Fibroblast of gingiva (primary cell): ENCODE results near the gene NCCRP1.
"Not testable (repeated sequence)": the region's sequence is repeated elsewhere in the genome, so short reads cannot be mapped to it uniquely, and the experiment has no call there.

Experiments used
- DNase-seq: peaks from one replicate; pipeline ENCODE4 v3.0.0-alpha.2; 2011; ENCODE audit warnings: low read depth

NCCRP1 gene

GRCh38 chr19:39208175-39208795, 11.5 kb downstream of the NCCRP1 start:
- no peak for DNase-seq

- DNase-seq: no peak
Measured at GRCh38 chr19:39209196-39209595, 12.4 kb downstream of the NCCRP1 start.

- DNase-seq: no peak
Measured at GRCh38 chr19:39211731-39212374, 15.1 kb downstream of the NCCRP1 start.

- no peak for DNase-seq
Measured at GRCh38 chr19:39212375-39212742, 15.6 kb downstream of the NCCRP1 start.

- not testable (repeated sequence) for DNase-seq
Measured at GRCh38 chr19:39215323-39215722, 18.6 kb downstream of the NCCRP1 start.

GRCh38 chr19:39217094-39217493, 20.3 kb downstream of the NCCRP1 start:
- DNase-seq: no peak

GRCh38 chr19:39218230-39219007, 21.7 kb downstream of the NCCRP1 start:
- DNase-seq: no peak

GRCh38 chr19:39219108-39219507, 22.3 kb downstream of the NCCRP1 start:
- not testable (repeated sequence) for DNase-seq

- DNase-seq: no peak
Measured at GRCh38 chr19:39223703-39224279, 27.0 kb downstream of the NCCRP1 start.

- no peak for DNase-seq
Measured at GRCh38 chr19:39224910-39225309, 28.1 kb downstream of the NCCRP1 start.

- DNase-seq: no peak
Measured at GRCh38 chr19:39230096-39230764, 33.5 kb downstream of the NCCRP1 start.

GRCh38 chr19:39232708-39233107, 35.9 kb downstream of the NCCRP1 start:
- no peak for DNase-seq

- no peak for DNase-seq
Measured at GRCh38 chr19:39236527-39236926, 39.8 kb downstream of the NCCRP1 start.

GRCh38 chr19:39237200-39238184, 40.7 kb downstream of the NCCRP1 start:
- DNase-seq: no peak

GRCh38 chr19:39238209-39238608, 41.4 kb downstream of the NCCRP1 start:
- DNase-seq: no peak

- DNase-seq: no peak
Measured at GRCh38 chr19:39238944-39239343, 42.2 kb downstream of the NCCRP1 start.

- no peak for DNase-seq
Measured at GRCh38 chr19:39240421-39240820, 43.7 kb downstream of the NCCRP1 start.

- DNase-seq: not testable (repeated sequence)
Measured at GRCh38 chr19:39243741-39244140, 47.0 kb downstream of the NCCRP1 start.

GRCh38 chr19:39244410-39245100, 47.8 kb downstream of the NCCRP1 start, which contains the start of gene IFNL3:
IFNL3 (minus strand) TSS chr19:39245006; CDS start chr19:39244967, 39 bp downstream.
- not testable (repeated sequence) for DNase-seq

- DNase-seq: not testable (repeated sequence)
Measured at GRCh38 chr19:39245166-39245565, 48.4 kb downstream of the NCCRP1 start.
